Activated naive CD8-positive, alpha-beta T cell treated with anti-CD3 and anti-CD28 coated beads for 36 hours (primary cell): ENCODE data around the gene CLK2. TPM values are rescaled to one million over a fixed set of nuclear protein-coding genes. Genes with fewer than 3 reads are reported as not detected.
A peak's percentile ranks its signal among the peaks of the same experiment; 100 is the strongest.
"Not testable (repeated sequence)": the region's sequence is repeated elsewhere in the genome, so short reads cannot be mapped to it uniquely, and the experiment has no call there.

ENCODE experiments used
- DNase-seq: peaks from one replicate; pipeline ENCODE4 v3.0.0; 2021
- H3K27ac Mint-ChIP-seq: one replicate; pipeline ENCODE4 v1.8.0; 2022; ENCODE audit warnings: mild to moderate bottlenecking, moderate library complexity, mixed read lengths
- H3K27me3 Mint-ChIP-seq: one replicate; pipeline ENCODE4 v1.8.0; 2022; ENCODE audit warnings: mild to moderate bottlenecking, mixed read lengths
- H3K36me3 Mint-ChIP-seq: one replicate; pipeline ENCODE4 v1.8.0; 2021; ENCODE audit warnings: mild to moderate bottlenecking, mixed read lengths
- H3K4me1 Mint-ChIP-seq: one replicate; pipeline ENCODE4 v1.8.0; 2021; ENCODE audit warnings: mixed read lengths
- H3K4me3 Mint-ChIP-seq: one replicate; pipeline ENCODE4 v1.8.0; 2022; ENCODE audit warnings: mild to moderate bottlenecking, moderate library complexity, mixed read lengths
- H3K9me3 Mint-ChIP-seq: one replicate; pipeline ENCODE4 v1.8.0; 2022; ENCODE audit warnings: mixed read lengths
- total RNA-seq, 2 experiments: library from RNA; stranded (reverse); gene quantifications; one replicate each; pipeline ENCODE4 v1.2.3, GENCODE V29; 2021

The CLK2 gene
- total RNA-seq, 2 experiments from 2014 or later = 61.4 to 65.9 TPM

GRCh38 chr1:155261493-155261851 lies 11.8 kb downstream of the CLK2 start:
- Mint-ChIP-seq H3K36me3 (peaks cover 46% of the 10 kb centered on the region), H3K4me1 (peaks cover 23% of the 10 kb centered on the region), H3K27me3 (no peaks in the 10 kb centered on the region), H3K27ac (peak overlapping the region; percentile 90), H3K4me3 (peak overlapping the region; percentile 90), H3K9me3 (no peaks in the 10 kb centered on the region)
- DNase-seq = peak; percentile 28

- Mint-ChIP-seq H3K27ac (peak overlapping the region; percentile 43), H3K4me1 (peaks cover 26% of the 10 kb centered on the region), H3K9me3 (no peaks in the 10 kb centered on the region), H3K36me3 (peaks cover 46% of the 10 kb centered on the region), H3K27me3 (no peaks in the 10 kb centered on the region), H3K4me3 (peak overlapping the region; percentile 90)
- no peak for DNase-seq
These were observed 13.0 kb downstream of the CLK2 start for GRCh38 chr1:155260276-155260675.

GRCh38 chr1:155256058-155256852 lies 17.0 kb downstream of the CLK2 start:
- Mint-ChIP-seq H3K4me1 (peaks cover 28% of the 10 kb centered on the region), H3K4me3 (peak overlapping the region; percentile 82), H3K27me3 (no peaks in the 10 kb centered on the region), H3K36me3 (peaks cover 20% of the 10 kb centered on the region), H3K27ac (peak overlapping the region; percentile 76), H3K9me3 (no peaks in the 10 kb centered on the region)
- no peak for DNase-seq

- Mint-ChIP-seq H3K4me1 (peaks cover 24% of the 10 kb centered on the region), H3K36me3 (peaks cover 14% of the 10 kb centered on the region), H3K27ac (peak within 1 kb of the TSS; percentile 76), H3K9me3 (no peaks in the 10 kb centered on the region), H3K27me3 (no peaks in the 10 kb centered on the region), H3K4me3 (peak within 1 kb of the TSS; percentile 82)
- peak; percentile 85 for DNase-seq
These were observed 17.9 kb downstream of the CLK2 start, which contains the start of gene ENTREP3 for GRCh38 chr1:155255243-155256007. Gene ENTREP3, minus strand, starts transcription at chr1:155255483. Its CDS starts 606 bp downstream, at chr1:155254877.

GRCh38 chr1:155254714-155255242 lies 18.5 kb downstream of the CLK2 start:
- Mint-ChIP-seq H3K27ac (peak overlapping the region; percentile 43), H3K36me3 (peaks cover 8% of the 10 kb centered on the region), H3K9me3 (no peaks in the 10 kb centered on the region), H3K27me3 (no peaks in the 10 kb centered on the region), H3K4me3 (peak overlapping the region; percentile 82), H3K4me1 (peaks cover 21% of the 10 kb centered on the region)
- no peak for DNase-seq

- Mint-ChIP-seq H3K9me3 (no peaks in the 10 kb centered on the region), H3K27me3 (no peaks in the 10 kb centered on the region), H3K27ac (peak overlapping the region; percentile 43), H3K4me1 (peaks cover 21% of the 10 kb centered on the region), H3K4me3 (peak overlapping the region; percentile 82), H3K36me3 (peaks cover 8% of the 10 kb centered on the region)
- DNase-seq = no peak
These were observed 19.0 kb downstream of the CLK2 start for GRCh38 chr1:155254228-155254713.

GRCh38 chr1:155253797-155254196 lies 19.5 kb downstream of the CLK2 start:
- DNase-seq = no peak
- Mint-ChIP-seq H3K36me3 (peaks cover 8% of the 10 kb centered on the region), H3K4me3 (peak overlapping the region; percentile 82), H3K9me3 (no peaks in the 10 kb centered on the region), H3K27me3 (no peaks in the 10 kb centered on the region), H3K4me1 (peaks cover 21% of the 10 kb centered on the region), H3K27ac (peak overlapping the region; percentile 26)

- H3K36me3 Mint-ChIP-seq = peaks cover 3% of the 10 kb centered on the region
- peak overlapping the region; percentile 82 for H3K4me3 Mint-ChIP-seq
- no peak overlapping the region for H3K27ac Mint-ChIP-seq
- peaks cover 21% of the 10 kb centered on the region for H3K4me1 Mint-ChIP-seq
- no peak for DNase-seq
- no peaks in the 10 kb centered on the region for H3K27me3 Mint-ChIP-seq
- no peaks in the 10 kb centered on the region for H3K9me3 Mint-ChIP-seq
These were observed 20.1 kb downstream of the CLK2 start for GRCh38 chr1:155253208-155253607.

- peaks cover 21% of the 10 kb centered on the region for H3K4me1 Mint-ChIP-seq
- DNase-seq = no peak
- H3K9me3 Mint-ChIP-seq = no peaks in the 10 kb centered on the region
- H3K27me3 Mint-ChIP-seq = no peaks in the 10 kb centered on the region
- no peak overlapping the region for H3K27ac Mint-ChIP-seq
- peaks cover under 1% of the 10 kb centered on the region for H3K36me3 Mint-ChIP-seq
- H3K4me3 Mint-ChIP-seq = no peak overlapping the region
These were observed 21.7 kb downstream of the CLK2 start for GRCh38 chr1:155251566-155251965.

GRCh38 chr1:155250633-155251449 lies 22.5 kb downstream of the CLK2 start:
- peak; percentile 96 for DNase-seq
- H3K9me3 Mint-ChIP-seq = no peaks in the 10 kb centered on the region
- H3K36me3 Mint-ChIP-seq = peaks cover 7% of the 10 kb centered on the region
- H3K27ac Mint-ChIP-seq = no peak overlapping the region
- peak overlapping the region; percentile 8 for H3K4me3 Mint-ChIP-seq
- H3K4me1 Mint-ChIP-seq = peaks cover 23% of the 10 kb centered on the region
- no peaks in the 10 kb centered on the region for H3K27me3 Mint-ChIP-seq

- DNase-seq = no peak
- Mint-ChIP-seq H3K36me3 (peaks cover 9% of the 10 kb centered on the region), H3K4me1 (peaks cover 20% of the 10 kb centered on the region), H3K27ac (no peak overlapping the region), H3K9me3 (no peaks in the 10 kb centered on the region), H3K4me3 (peak overlapping the region; percentile 53), H3K27me3 (no peaks in the 10 kb centered on the region)
These were observed 23.1 kb downstream of the CLK2 start for GRCh38 chr1:155250246-155250632.

GRCh38 chr1:155247667-155248553 lies 25.4 kb downstream of the CLK2 start:
- H3K4me3 Mint-ChIP-seq = no peak overlapping the region
- peaks cover 4% of the 10 kb centered on the region for H3K27me3 Mint-ChIP-seq
- no peak for DNase-seq
- H3K9me3 Mint-ChIP-seq = no peaks in the 10 kb centered on the region
- H3K27ac Mint-ChIP-seq = no peak overlapping the region
- H3K4me1 Mint-ChIP-seq = peaks cover 20% of the 10 kb centered on the region
- peaks cover 18% of the 10 kb centered on the region for H3K36me3 Mint-ChIP-seq

GRCh38 chr1:155246796-155247195 lies 26.5 kb downstream of the CLK2 start:
- not testable (repeated sequence) for H3K27me3 Mint-ChIP-seq, H3K4me3 Mint-ChIP-seq, H3K27ac Mint-ChIP-seq, H3K9me3 Mint-ChIP-seq, DNase-seq
- peaks cover 25% of the 10 kb centered on the region for H3K4me1 Mint-ChIP-seq
- H3K36me3 Mint-ChIP-seq = peaks cover 20% of the 10 kb centered on the region

GRCh38 chr1:155245163-155245524 lies 28.2 kb downstream of the CLK2 start:
- Mint-ChIP-seq H3K27me3 (peaks cover 4% of the 10 kb centered on the region), H3K4me3 (peak overlapping the region; percentile 95)

More at GRCh38 chr1:155245163-155245524, 28.2 kb downstream of the CLK2 start:
- Mint-ChIP-seq H3K27ac (peak overlapping the region; percentile 84), H3K4me1 (peaks cover 33% of the 10 kb centered on the region), H3K36me3 (peaks cover 24% of the 10 kb centered on the region), H3K9me3 (no peaks in the 10 kb centered on the region)
- no peak for DNase-seq
